Spinal cord (tissue), 10 donors: Measurements from ENCODE around the gene KLHL20. TPM values are rescaled to one million over a fixed set of nuclear protein-coding genes. Genes with fewer than 3 reads are reported as not detected.
"Not testable (repeated sequence)": the region's sequence is repeated elsewhere in the genome, so short reads cannot be mapped to it uniquely, and the experiment has no call there.

Experiments
- DNase-seq, 6 donors: peaks; one replicate each; pipeline versions ENCODE4 v3.0.0 to v3.0.0-alpha.2; 2013 to 2015; ENCODE audit warnings: low spot score in 6 of 6, low read depth in 4 of 6
- H3K27ac ChIP-seq: one replicate; pipeline ENCODE4 v1.5.1; 2013; ENCODE audit warnings: low read depth, low read length, control low read depth
- H3K27me3 ChIP-seq: one replicate; pipeline ENCODE4 v1.6.1; 2013; ENCODE audit warnings: low read length; ENCODE audit not compliant: control insufficient read depth, insufficient read depth
- H3K36me3 ChIP-seq: one replicate; pipeline ENCODE4 v1.6.1; 2013; ENCODE audit warnings: low read length; ENCODE audit not compliant: control insufficient read depth, insufficient read depth
- H3K4me1 ChIP-seq: one replicate; pipeline ENCODE4 v1.6.1; 2013; ENCODE audit warnings: low read length; ENCODE audit not compliant: control insufficient read depth, insufficient read depth
- H3K4me3 ChIP-seq: one replicate; pipeline ENCODE4 v1.5.1; 2013; ENCODE audit warnings: low read depth, low read length, control low read depth
- H3K9me3 ChIP-seq: one replicate; pipeline ENCODE4 v1.6.1; 2013; ENCODE audit warnings: low read length; ENCODE audit not compliant: control insufficient read depth, insufficient read depth
- whole genome bisulfite sequencing: methylation state at CpG from one replicate; pipeline ENCODE4 v1.1.5; 2013; ENCODE audit warnings: missing lambda C conversion rate; ENCODE audit not compliant: insufficient coverage; 5-methylcytosine and 5-hydroxymethylcytosine counted together
- long read RNA-seq, 4 donors: transcript quantifications; one replicate each; lab custom pipeline, GENCODE V29; 2026
- polyA plus RNA-seq, 2 donors: library from polyadenylated mRNA; unstranded; fragments of 120-200 nt; gene quantifications; one replicate each; pipeline ENCODE4 v1.2.1, GENCODE V29; 2013; ENCODE audit not compliant: insufficient read length in 2 of 2
- total RNA-seq, 2 donors: library from RNA; depleted of rRNA in 1 of 2; stranded (reverse); fragments of 120-200 nt in 1 of 2; fragments of >200 nt in 1 of 2; gene quantifications; one replicate each; pipeline versions ENCODE4 v1.2.3 to v1.2.4, GENCODE V29; 2013 to 2014
- donor health status: healthy.

Gene KLHL20, protein sequence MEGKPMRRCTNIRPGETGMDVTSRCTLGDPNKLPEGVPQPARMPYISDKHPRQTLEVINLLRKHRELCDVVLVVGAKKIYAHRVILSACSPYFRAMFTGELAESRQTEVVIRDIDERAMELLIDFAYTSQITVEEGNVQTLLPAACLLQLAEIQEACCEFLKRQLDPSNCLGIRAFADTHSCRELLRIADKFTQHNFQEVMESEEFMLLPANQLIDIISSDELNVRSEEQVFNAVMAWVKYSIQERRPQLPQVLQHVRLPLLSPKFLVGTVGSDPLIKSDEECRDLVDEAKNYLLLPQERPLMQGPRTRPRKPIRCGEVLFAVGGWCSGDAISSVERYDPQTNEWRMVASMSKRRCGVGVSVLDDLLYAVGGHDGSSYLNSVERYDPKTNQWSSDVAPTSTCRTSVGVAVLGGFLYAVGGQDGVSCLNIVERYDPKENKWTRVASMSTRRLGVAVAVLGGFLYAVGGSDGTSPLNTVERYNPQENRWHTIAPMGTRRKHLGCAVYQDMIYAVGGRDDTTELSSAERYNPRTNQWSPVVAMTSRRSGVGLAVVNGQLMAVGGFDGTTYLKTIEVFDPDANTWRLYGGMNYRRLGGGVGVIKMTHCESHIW
- 10 to 100 TPM; 27.5 to 35.0 TPM for total RNA-seq
- polyA plus RNA-seq = 10 to 100 TPM; 22.3 to 28.0 TPM
- long read RNA-seq, donor 1, partial matches to known transcripts = 0 of 4 reads
- long read RNA-seq, donor 1, other reads (novel, unspliced or antisense) = 0 of 4 reads
- long read RNA-seq, donor 2, partial matches to known transcripts = 0 of 4 reads
- long read RNA-seq, donor 2, other reads (novel, unspliced or antisense) = 0 of 4 reads
- long read RNA-seq, donor 3, partial matches to known transcripts = 0 of 2 reads
- long read RNA-seq, donor 3, other reads (novel, unspliced or antisense) = 0 of 2 reads
- long read RNA-seq, donor 4, partial matches to known transcripts = 2,741 of 3,449 reads
- long read RNA-seq, donor 4, other reads (novel, unspliced or antisense) = 704 of 3,449 reads

DNA sequence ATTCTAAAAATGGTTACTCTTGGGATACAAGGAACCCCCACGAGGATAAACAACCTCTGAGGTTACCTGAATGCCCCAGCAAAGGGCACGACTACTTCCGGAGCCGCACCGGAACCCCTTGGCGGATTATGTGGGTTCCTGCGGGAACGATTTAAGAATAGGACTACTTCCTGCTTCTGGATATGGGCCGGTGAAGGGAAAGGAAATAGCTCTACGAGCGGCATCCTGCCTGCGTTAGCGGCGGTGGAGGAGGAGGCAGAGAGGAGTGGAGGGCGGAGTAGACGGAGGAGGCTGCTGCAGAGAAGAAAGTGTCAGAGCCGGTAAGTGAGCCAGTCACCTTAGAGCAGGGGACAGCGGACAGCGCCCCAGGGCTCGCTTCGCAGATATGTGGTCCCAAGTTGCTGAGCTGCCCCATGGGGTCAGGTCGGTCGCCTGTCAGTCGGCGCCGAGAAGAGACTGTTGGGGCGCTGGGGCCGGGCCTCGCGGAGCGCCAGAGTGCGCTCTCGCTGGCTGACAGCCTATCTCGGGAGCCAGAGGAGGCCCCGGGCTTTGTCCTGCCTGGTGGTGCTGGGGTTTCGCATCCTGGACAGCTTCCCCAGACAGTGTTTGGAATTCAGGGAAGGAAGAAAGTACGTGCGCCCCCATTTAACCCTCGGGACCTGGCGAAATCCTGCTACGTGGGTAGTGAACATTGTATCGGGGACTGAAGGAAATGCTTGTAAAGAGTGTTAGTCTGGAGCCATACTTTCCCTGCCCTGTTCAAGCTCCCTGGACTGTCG lies at the start of gene KLHL20:
Gene KLHL20, plus strand, starts transcription at position 223 of the 779 bp plus-strand sequence. CDS start 1,063 bp downstream, outside the sequence.
- H3K4me1 ChIP-seq = peaks cover 4% of the 10 kb centered on the region
- peaks cover 15% of the 10 kb centered on the region for H3K27me3 ChIP-seq
- H3K27ac ChIP-seq = peak within 1 kb of the TSS; percentile 94
- peaks cover 8% of the 10 kb centered on the region for H3K36me3 ChIP-seq
- no peaks in the 10 kb centered on the region for H3K9me3 ChIP-seq
- peak; percentile 74 to 97 (median 83) for DNase-seq
- H3K4me3 ChIP-seq = peak within 1 kb of the TSS; percentile 90
- WGBS = under 1% methylated on average over 41 of the region's 43 CpGs

- DNase-seq = no peak
- Histone ChIP-seq H3K27me3 (no peaks in the 10 kb centered on the region), H3K9me3 (no peaks in the 10 kb centered on the region), H3K4me3 (no peak overlapping the region), H3K4me1 (peaks cover 6% of the 10 kb centered on the region), H3K36me3 (no peaks in the 10 kb centered on the region), H3K27ac (no peak overlapping the region)
- no CpG with 5 or more reads among the region's 3 CpGs for WGBS
Observed at GRCh38 chr1:173666646-173667045, 48.1 kb upstream of the KLHL20 start.

- no peaks in the 10 kb centered on the region for H3K9me3 ChIP-seq
- H3K36me3 ChIP-seq = no peaks in the 10 kb centered on the region
- no peaks in the 10 kb centered on the region for H3K27me3 ChIP-seq
- 1% methylated on average over 33 of the region's 33 CpGs for WGBS
- H3K4me1 ChIP-seq = peaks cover 6% of the 10 kb centered on the region
- peak within 1 kb of the TSS; percentile 63 for H3K4me3 ChIP-seq
- peak; percentile 47 to 95 (median 65) for DNase-seq
- H3K27ac ChIP-seq = no peak within 1 kb of the TSS
Observed at GRCh38 chr1:173669491-173669941, 45.3 kb upstream of the KLHL20 start, which contains the start of gene ANKRD45. TSS of gene ANKRD45 (minus strand) at chr1:173669851. CDS start at chr1:173659418, 10,433 bp downstream.

GRCh38 chr1:173674496-173674895 lies 40.3 kb upstream of the KLHL20 start:
- H3K4me1 ChIP-seq, H3K27ac ChIP-seq, H3K36me3 ChIP-seq, DNase-seq, H3K27me3 ChIP-seq, H3K4me3 ChIP-seq, H3K9me3 ChIP-seq: not testable (repeated sequence)
- WGBS = 78% methylated on average over 2 of the region's 2 CpGs

DNA sequence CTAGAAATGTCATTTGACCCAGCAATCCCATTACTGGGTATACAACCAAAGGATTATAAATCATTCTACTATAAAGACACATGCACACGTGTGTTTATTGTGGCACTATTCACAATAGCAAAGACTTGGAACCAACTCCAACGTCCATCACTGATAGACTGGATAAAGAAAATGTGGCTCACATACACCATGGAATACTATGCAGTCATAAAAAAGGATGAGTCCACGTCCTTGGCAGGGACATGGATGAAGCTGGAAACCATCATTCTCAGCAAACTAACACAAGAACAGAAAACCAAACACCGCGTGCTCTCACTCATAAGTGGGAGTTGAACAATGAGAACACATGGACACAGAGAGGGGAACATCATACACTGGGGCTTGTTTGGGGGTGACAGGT lies 34.6 kb upstream of the KLHL20 start:
- H3K27me3 ChIP-seq, H3K9me3 ChIP-seq, DNase-seq, H3K36me3 ChIP-seq, H3K27ac ChIP-seq, H3K4me3 ChIP-seq, H3K4me1 ChIP-seq: not testable (repeated sequence)
- no CpG with 5 or more reads among the region's 5 CpGs for WGBS

DNA sequence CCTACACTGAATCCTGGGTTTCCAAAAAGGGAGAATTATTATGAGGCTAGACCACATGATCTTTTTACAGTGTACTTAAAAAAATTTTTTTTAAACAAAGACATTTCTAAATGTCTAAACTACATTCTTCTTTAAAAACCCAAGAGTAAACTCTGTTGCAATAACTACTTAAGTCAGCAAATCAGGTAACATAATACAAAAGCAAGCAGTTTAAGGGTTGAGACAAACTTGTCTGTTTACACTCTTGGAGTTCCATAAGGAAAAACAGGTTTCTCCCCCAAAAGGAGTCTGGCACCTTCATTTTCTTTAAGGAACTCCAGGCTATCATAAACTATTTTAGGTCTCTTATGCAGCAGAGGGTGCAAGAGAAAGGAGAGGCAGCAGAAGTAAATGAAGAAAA lies 32.6 kb upstream of the KLHL20 start:
- H3K4me3 ChIP-seq = no peak overlapping the region
- no peak for DNase-seq
- H3K27ac ChIP-seq = no peak overlapping the region
- no peaks in the 10 kb centered on the region for H3K9me3 ChIP-seq
- H3K36me3 ChIP-seq = no peaks in the 10 kb centered on the region
- no peaks in the 10 kb centered on the region for H3K27me3 ChIP-seq
- no peaks in the 10 kb centered on the region for H3K4me1 ChIP-seq

DNA sequence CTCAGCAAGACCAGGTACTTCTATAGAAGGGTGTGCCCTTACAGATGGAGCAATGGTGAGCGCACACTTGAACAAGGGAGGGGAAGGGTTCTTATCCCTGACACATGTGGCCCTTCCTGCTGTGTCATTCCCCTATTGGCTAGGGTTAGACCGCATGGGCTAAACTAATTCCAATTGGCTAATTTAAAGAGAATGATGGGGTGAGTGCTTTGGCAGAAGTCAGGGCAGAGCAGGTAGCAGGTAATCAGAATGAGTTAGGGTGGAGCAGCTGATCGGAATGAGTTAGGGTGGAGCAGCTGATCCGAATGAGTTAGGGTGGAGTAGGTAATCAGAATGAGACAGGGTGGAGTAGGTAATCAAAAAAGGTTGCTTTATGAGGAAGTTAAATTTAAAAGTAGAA lies 30.9 kb upstream of the KLHL20 start:
- not testable (repeated sequence) for DNase-seq, H3K4me1 ChIP-seq
- 95% methylated on average over 3 of the region's 4 CpGs for WGBS

GRCh38 chr1:173685121-173685520 lies 29.7 kb upstream of the KLHL20 start:
- not testable (repeated sequence) for DNase-seq, H3K4me1 ChIP-seq, H3K9me3 ChIP-seq, H3K4me3 ChIP-seq, H3K36me3 ChIP-seq, H3K27me3 ChIP-seq, H3K27ac ChIP-seq
- WGBS = 25% methylated on average over 2 of the region's 3 CpGs

More for the DNA sequence above, 30.9 kb upstream of the KLHL20 start:
- H3K36me3 ChIP-seq, H3K27ac ChIP-seq, H3K9me3 ChIP-seq, H3K4me3 ChIP-seq, H3K27me3 ChIP-seq: not testable (repeated sequence)

DNA sequence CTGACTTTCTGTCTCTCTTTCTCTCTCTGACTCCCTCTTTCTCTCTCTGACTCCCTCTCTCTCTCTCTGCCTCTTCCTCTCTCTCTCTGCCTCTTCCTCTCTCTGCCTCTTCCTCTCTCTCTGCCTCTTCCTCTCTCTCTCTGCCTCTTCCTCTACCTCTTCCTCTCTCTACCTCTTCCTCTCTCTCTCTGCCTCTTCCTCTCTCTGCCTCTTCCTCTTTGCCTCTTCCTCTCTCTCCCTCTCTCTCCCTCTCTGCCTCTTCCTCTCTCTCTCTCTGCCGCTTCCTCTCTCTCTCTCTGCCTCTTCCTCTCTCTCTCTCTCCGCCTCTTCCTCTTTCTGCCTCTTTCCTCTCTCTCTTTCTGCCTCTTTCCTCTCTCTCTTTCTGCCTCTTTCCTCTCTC lies 26.5 kb upstream of the KLHL20 start:
- H3K27ac ChIP-seq = no peak overlapping the region
- H3K36me3 ChIP-seq = no peaks in the 10 kb centered on the region
- no peaks in the 10 kb centered on the region for H3K27me3 ChIP-seq
- WGBS = 95% methylated on average over 2 of the region's 2 CpGs
- no peak overlapping the region for H3K4me3 ChIP-seq
- H3K4me1 ChIP-seq = no peaks in the 10 kb centered on the region
- H3K9me3 ChIP-seq = no peaks in the 10 kb centered on the region
- no peak for DNase-seq
